ENCODE results near the gene SECISBP2.

- TF ChIP-seq CTCF (IDR thresholded peaks at IDR 0.05) (no peak), POLR2A (IDR thresholded peaks at IDR 0.05) (no peak)
Measured at GRCh38 chr9:89400403-89401116, 82.3 kb downstream of the SECISBP2 start.

Measured in ovary (tissue), 3 donors.